Airway epithelial cell (primary cell): ENCODE measurements around the gene C5orf63. TPM values are rescaled to one million over a fixed set of nuclear protein-coding genes. Genes with fewer than 3 reads are reported as not detected.

Experiments
- total RNA-seq: library from RNA; depleted of rRNA; stranded (reverse); fragments of >200 nt; gene quantifications from 2 replicates; pipeline ENCODE4 v1.2.3, GENCODE V29; 2015

C5orf63 gene
- total RNA-seq, result 1.1 and 4.7 TPM in 2 replicates

DNA sequence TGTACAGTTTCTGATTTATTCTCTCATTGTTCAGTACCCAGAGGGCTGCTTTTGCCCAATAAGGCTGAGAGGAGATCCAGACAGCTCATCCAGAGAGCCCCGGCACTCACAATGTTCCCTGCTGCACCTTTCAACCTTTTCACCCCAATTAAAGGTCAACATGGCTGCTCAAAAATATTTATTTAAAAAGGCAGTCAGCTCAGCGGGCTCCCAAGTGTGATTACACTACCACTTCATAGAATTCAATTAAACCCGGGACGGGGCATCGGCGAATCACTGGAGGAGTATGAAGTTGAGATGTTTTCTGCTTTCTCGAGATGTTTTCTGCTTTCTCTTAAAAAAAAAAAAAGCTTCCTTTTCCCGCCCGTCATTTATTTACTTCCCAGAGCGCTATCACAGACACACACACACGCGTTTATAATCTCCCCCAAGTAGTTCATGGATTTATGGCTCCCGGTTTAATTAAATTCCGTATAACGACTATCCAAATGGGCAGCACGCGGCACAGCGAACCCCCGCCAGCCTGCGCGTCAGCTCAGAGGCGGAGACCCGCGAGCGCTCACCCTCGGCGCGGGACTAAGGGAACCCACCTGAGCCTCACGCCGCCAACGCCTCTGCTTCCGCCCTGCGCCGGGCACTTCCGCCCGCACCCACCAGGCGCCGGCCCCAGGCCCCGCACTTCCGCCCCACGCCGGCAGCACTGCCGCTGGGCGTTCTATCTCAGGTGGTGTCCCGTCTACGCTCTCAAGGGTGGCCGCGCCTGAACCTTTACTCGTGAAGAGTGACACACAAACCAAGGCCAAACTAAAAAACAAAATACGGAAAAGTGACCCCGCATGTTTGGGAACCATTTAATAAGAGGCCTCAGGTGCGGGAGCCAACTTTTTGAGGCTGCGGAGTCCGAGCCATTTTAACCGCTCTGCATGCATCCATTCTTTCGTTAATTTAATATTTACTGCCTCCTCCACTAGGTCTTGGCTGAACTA, at the start of gene C5orf63:
Gene C5orf63 (minus strand): TSS at position 642 of the 986 bp plus-strand sequence. CDS start 14,507 bp downstream, outside the sequence.

DNA sequence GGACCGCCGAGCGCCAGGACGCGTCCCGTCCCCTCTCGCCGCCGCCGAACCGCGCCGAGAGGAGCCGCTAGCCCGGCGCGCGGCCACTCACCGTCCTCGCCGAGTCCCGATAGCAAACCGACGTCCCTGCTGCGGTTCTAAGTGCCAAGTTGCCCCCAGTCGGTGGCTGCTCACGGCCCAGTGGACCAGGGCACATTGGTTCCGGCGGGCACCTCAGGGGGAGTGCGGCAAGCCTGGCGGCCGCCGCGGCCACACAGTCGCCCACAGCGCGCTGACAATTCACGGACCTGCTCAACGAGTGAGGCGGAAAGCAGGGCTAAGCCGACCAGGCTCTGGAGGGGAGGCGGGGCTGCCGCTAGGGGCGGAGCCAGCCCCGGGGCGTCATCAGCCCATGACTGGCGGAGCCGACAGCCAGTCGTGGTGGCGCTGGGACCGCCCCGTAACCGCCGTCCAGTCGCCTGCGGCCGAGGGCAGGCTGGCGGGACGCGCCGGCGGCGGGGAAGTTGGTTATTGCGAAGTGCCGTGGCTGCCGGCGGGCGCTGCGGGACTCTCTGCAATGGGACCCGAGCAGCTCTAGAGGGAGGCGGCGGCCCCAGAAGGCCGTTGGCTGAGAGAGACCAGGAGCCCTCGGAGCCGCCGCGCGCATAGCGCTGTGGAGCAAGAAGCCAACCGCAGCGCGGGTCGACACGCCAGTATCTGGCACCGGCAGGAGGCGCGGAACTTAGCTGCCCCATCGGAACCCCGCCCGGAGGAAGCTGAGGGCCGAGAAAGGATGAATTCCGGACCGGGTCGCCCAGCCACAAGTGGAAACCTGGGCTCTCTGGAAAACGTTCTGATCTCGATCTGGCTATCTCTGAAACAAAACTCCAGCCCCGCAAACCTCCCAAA, 42.8 kb downstream of the C5orf63 start, which contains the start of gene MARCHF3:
Gene MARCHF3 (minus strand): TSS at position 300 of the 888 bp plus-strand sequence. CDS start 112,387 bp downstream, outside the sequence.

Other genes starting within 250 kb of the C5orf63 start
- gene MARCHF3, start 42.9 kb downstream of the C5orf63 start, total RNA-seq, result 0.84 and 1.1 TPM in 2 replicates
- gene MEGF10, start 217.3 kb upstream of the C5orf63 start, total RNA-seq, result 0.05 and 0.07 TPM in 2 replicates